BLaER1 treated with 17β-estradiol and CSF1 and Interleukin-3, amounts not matched to agents 10 nM and 100 nM (cell line): Measurements from ENCODE around the gene SH3PXD2A.

Experiments
- H3K27ac ChIP-seq, 11 experiments: shearing (Covaris generic); formaldehyde crosslinking; 2 replicates each; pipeline ENCODE4 v1.8.1; 2022
- H3K27me3 ChIP-seq, 11 experiments: shearing (Covaris generic); formaldehyde crosslinking; 2 replicates each; pipeline ENCODE4 v1.8.1; 2022
- H3K36me3 ChIP-seq, 11 experiments: shearing (Covaris generic); formaldehyde crosslinking; 2 replicates each; pipeline ENCODE4 v1.8.1; 2022
- H3K4me1 ChIP-seq, 10 experiments: shearing (Covaris generic); formaldehyde crosslinking; 2 replicates each; pipeline ENCODE4 v1.8.1; 2022
- H3K4me2 ChIP-seq, 11 experiments: shearing (Covaris generic); formaldehyde crosslinking; 2 replicates each; pipeline ENCODE4 v1.8.1; 2022
- H3K4me3 ChIP-seq, 10 experiments: shearing (Covaris generic); formaldehyde crosslinking; 2 replicates each; pipeline ENCODE4 v1.8.1; 2022
- H3K9ac ChIP-seq, 11 experiments: shearing (Covaris generic); formaldehyde crosslinking; 2 replicates each; pipeline ENCODE4 v1.8.1; 2022
- H3K9me3 ChIP-seq, 11 experiments: shearing (Covaris generic); formaldehyde crosslinking; replicated peaks in 1 of 11; 2 replicates each; pipeline ENCODE4 v1.8.1; 2022
- H4K20me1 ChIP-seq, 11 experiments: shearing (Covaris generic); formaldehyde crosslinking; 2 replicates each; pipeline ENCODE4 v1.8.1; 2022
- Cebpa-rat ChIP-seq, 11 experiments: shearing (Covaris generic); IDR thresholded peaks; 2 replicates each; pipeline ENCODE4 v1.8.1; 2022

Gene SH3PXD2A

DNA sequence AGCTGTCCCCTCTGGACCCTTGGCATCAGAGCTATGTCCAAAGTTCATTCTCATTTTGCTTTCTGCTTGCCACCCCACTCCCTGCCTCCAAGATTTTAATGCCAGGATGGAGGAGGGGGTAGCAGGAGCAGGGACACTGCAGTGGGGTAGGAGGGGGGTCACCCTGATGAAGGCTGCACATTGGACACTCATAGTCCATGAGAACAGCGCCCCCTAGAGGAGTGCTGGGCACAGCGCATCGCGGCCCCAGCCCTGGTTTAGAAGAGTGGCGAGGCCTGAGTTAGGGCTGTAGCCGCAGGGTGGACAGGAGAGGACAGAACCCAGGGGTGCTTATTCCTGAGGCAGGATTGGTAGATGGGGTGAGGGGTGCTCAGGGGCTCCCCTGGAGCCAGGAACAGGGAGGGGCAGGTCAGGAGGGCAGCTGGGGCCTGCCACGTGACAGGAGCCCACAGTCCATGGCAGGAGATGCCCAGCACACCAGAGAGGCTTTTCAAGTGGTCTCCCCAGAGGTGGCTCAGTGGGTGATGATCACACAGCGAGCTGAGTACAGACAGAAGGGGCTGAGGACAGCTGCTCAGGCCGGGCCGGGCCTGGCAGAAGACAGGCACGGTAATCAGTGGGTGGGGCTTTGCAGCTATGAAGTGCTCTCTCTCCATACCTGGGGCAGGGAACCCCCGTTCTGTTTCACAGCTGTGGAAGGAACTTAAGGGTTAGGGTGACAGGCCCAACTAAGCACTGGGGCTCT, 290.4 kb downstream of the SH3PXD2A start:
- Histone ChIP-seq H3K4me3 (no peak overlapping the region), H3K27me3 (no peaks in the 10 kb centered on the region), H3K27ac (no peak overlapping the region), H3K4me1 (peaks cover 0 to 17% (median 2%) of the 10 kb centered on the region in 10 experiments; a peak in 5 of 20 replicates), H3K4me2 (no peak overlapping the region), H3K9me3 (peaks cover 0 to 10% (median 6%) of the 10 kb centered on the region in 11 experiments; a peak in 12 of 22 replicates), H3K36me3 (no peaks in the 10 kb centered on the region), H4K20me1 (no peaks in the 10 kb centered on the region; a peak in 1 of 22 replicates), H3K9ac (no peak overlapping the region)
- TF ChIP-seq Cebpa-rat (IDR thresholded peaks at IDR 0.05), result no peak

DNA sequence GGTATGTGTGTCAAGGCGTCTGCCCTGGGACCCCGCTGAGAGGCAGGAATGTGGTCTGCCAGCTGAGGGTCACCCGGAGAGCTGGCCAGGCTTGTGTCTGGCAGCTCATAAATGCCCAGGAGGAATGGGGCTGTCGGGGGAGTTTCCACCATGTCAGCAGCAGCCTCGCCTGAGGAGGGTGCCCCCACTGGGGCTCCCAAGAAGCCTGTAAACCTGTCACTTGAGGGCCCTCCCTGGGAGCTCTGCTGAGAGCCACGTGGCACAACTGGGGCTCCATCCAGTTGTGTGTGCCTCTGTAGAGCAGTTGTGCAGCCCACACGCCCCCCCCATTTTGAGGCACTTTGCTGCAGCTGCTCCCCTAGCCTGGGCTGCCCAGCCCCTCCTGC, 291.3 kb downstream of the SH3PXD2A start:
- Histone ChIP-seq H3K4me2 (no peak overlapping the region), H3K27ac (no peak overlapping the region), H3K27me3 (no peaks in the 10 kb centered on the region)

DNA sequence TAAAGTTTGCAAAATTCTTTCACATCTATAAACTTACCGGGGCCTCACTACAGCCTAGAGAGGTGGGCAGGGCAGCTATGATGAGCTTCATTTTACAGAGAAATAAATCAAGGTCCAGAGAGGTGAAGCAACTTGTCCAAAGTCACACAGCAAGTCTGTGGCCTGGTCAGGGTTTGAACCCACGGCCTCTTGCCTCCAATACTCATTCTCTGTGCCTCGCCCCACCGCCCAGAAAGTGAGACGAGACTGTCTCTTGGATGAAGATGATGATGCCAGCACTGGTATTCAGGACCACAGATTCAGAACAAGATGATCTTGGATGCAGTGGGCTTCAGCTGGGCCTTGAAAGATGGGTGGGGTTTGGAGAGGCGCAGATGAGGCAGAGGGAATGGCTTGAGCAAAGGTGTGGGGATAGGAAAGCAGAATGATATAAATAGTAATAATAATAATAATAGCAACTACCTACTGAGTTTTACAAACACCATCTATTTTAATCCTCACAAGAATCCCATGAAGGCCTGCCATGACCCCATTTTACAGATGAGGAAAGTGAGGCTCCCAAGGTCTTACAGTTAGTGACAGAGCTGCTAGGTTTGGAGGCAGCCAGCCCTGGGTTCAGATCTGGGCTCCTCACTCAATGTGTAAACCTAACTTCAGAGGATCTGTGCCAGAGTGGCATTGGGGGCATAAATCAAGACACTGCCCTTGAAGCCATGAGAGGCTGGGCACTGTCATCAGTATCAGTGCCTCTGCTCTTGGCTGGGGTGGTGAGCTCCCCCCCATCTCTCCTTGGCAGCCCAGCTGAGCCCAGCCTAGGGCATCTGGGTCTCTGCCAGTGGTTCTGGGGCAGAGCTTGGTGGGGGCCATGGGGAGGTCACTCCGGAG, 291.9 kb downstream of the SH3PXD2A start:
- H3K27me3 ChIP-seq, result no peaks in the 10 kb centered on the region
- no peak overlapping the region for H3K9ac ChIP-seq
- no peak for TF ChIP-seq Cebpa-rat (IDR thresholded peaks at IDR 0.05)
- peaks cover 0 to 10% (median 0%) of the 10 kb centered on the region in 11 experiments; a peak in 6 of 22 replicates for H4K20me1 ChIP-seq
- no peak overlapping the region for H3K27ac ChIP-seq
- H3K36me3 ChIP-seq, result no peaks in the 10 kb centered on the region
- H3K4me1 ChIP-seq, result peaks cover 9 to 26% (median 12%) of the 10 kb centered on the region in 10 experiments
- H3K9me3 ChIP-seq, result peaks cover 0 to 10% (median 6%) of the 10 kb centered on the region in 11 experiments; a peak in 12 of 22 replicates
- H3K4me2 ChIP-seq, result no peak overlapping the region
- no peak overlapping the region for H3K4me3 ChIP-seq

More for the DNA sequence above, 291.3 kb downstream of the SH3PXD2A start:
- no peak overlapping the region for H3K4me3 ChIP-seq
- H4K20me1 ChIP-seq, result peaks cover 0 to 3% (median 0%) of the 10 kb centered on the region in 11 experiments; a peak in 3 of 22 replicates
- TF ChIP-seq Cebpa-rat (IDR thresholded peaks at IDR 0.05), result no peak
- H3K4me1 ChIP-seq, result peaks cover 3 to 19% (median 6%) of the 10 kb centered on the region in 10 experiments
- H3K9ac ChIP-seq, result no peak overlapping the region
- H3K9me3 ChIP-seq, result peaks cover 0 to 10% (median 6%) of the 10 kb centered on the region in 11 experiments; a peak in 12 of 22 replicates
- H3K36me3 ChIP-seq, result no peaks in the 10 kb centered on the region

DNA sequence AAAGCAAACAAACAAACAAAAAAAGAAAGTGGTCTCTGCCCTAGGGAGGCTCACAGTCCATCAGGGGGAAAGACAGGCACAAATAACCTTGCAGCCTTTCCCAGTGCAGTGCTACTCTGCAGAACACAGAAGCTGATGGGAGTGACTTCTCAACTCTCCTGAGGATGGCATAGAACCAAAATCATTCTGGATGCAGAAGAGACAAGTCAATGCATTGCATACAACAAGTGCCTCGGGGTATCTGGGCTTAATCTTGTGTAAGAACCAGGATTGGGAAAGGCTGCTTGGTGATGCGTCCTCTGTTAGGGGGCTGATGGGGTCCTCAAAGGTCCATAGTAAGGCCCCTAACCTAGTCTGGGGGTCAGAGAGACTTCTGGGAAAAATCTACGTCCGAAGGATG, 293.0 kb downstream of the SH3PXD2A start:
- H3K36me3 ChIP-seq, result no peaks in the 10 kb centered on the region
- no peak overlapping the region for H3K27ac ChIP-seq
- no peak overlapping the region for H3K4me2 ChIP-seq
- H3K4me1 ChIP-seq, result peaks cover 15 to 37% (median 22%) of the 10 kb centered on the region in 10 experiments
- no peak overlapping the region for H3K4me3 ChIP-seq
- no peak overlapping the region for H3K9ac ChIP-seq
- no peak for TF ChIP-seq Cebpa-rat (IDR thresholded peaks at IDR 0.05)
- H3K27me3 ChIP-seq, result peaks cover 0 to 3% (median 0%) of the 10 kb centered on the region in 11 experiments; a peak in 4 of 22 replicates
- peaks cover 0 to 10% (median 6%) of the 10 kb centered on the region in 11 experiments; a peak in 12 of 22 replicates for H3K9me3 ChIP-seq
- peaks cover 0 to 12% (median 0%) of the 10 kb centered on the region in 11 experiments; a peak in 6 of 22 replicates for H4K20me1 ChIP-seq

DNA sequence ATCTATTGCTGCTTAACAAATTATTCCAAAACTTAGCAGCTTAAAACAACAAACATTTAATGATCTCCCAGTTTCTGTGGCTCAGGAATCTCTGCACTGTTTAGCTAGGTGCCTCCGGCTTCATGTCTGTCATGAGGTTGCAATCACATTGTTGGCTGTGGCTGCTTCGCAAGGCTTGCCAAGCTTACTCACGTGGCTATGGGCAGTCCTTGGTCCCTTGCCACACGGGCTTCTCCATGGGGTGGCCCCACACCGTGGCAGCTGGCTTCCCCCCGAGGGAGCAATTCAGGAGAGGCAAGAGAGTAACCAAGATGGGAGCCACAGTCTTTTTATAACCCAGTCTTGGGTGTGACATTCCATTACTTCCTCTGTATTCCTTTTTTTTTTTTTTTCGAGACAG, 294.5 kb downstream of the SH3PXD2A start:
- H3K27me3 ChIP-seq, result peaks cover 6 to 18% (median 11%) of the 10 kb centered on the region in 11 experiments; a peak in 21 of 22 replicates
- no peak overlapping the region for H3K27ac ChIP-seq
- no peaks in the 10 kb centered on the region for H3K36me3 ChIP-seq
- TF ChIP-seq Cebpa-rat (IDR thresholded peaks at IDR 0.05), result no peak
- peaks cover 0 to 10% (median 6%) of the 10 kb centered on the region in 11 experiments; a peak in 12 of 22 replicates for H3K9me3 ChIP-seq
- H3K4me3 ChIP-seq, result no peak overlapping the region
- H3K4me2 ChIP-seq, result peak overlapping the region in 4 of 11 experiments; percentile 6 to 43 (median 28); a peak in 4 of 22 replicates
- H3K4me1 ChIP-seq, result peaks cover 15 to 51% (median 31%) of the 10 kb centered on the region in 10 experiments
- H3K9ac ChIP-seq, result no peak overlapping the region
- peaks cover 0 to 12% (median 0%) of the 10 kb centered on the region in 11 experiments; a peak in 6 of 22 replicates for H4K20me1 ChIP-seq

DNA sequence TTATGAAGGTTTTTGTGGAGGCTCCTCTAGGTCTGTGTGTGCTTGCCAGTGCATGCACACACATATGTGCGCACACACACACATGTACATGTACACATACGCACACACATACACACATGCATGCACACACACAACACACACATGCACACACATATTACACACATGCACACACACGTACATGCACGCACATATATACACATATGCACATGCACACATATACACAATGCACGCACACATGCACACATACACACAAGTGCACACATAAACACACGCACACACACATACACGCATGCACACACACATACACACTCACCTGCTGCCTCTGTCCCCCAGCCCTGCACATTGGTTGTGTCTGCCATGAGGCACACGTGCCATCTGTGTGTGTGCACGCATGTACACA, 295.6 kb downstream of the SH3PXD2A start:
- no peak overlapping the region for H3K27ac ChIP-seq
- H3K4me3 ChIP-seq, result no peak overlapping the region
- H3K27me3 ChIP-seq, result peaks cover 11 to 26% (median 19%) of the 10 kb centered on the region in 11 experiments; a peak in 21 of 22 replicates
- peak overlapping the region in 4 of 11 experiments; percentile 81 to 93 (median 90); a peak in 4 of 22 replicates for H3K4me2 ChIP-seq
- H4K20me1 ChIP-seq, result peaks cover 0 to 12% (median 0%) of the 10 kb centered on the region in 11 experiments; a peak in 6 of 22 replicates
- H3K4me1 ChIP-seq, result peaks cover 23 to 60% (median 40%) of the 10 kb centered on the region in 10 experiments
- TF ChIP-seq Cebpa-rat (IDR thresholded peaks at IDR 0.05), result no peak
- H3K9me3 ChIP-seq, result peaks cover 0 to 10% (median 6%) of the 10 kb centered on the region in 11 experiments; a peak in 12 of 22 replicates
- H3K9ac ChIP-seq, result no peak overlapping the region
- no peaks in the 10 kb centered on the region for H3K36me3 ChIP-seq

DNA sequence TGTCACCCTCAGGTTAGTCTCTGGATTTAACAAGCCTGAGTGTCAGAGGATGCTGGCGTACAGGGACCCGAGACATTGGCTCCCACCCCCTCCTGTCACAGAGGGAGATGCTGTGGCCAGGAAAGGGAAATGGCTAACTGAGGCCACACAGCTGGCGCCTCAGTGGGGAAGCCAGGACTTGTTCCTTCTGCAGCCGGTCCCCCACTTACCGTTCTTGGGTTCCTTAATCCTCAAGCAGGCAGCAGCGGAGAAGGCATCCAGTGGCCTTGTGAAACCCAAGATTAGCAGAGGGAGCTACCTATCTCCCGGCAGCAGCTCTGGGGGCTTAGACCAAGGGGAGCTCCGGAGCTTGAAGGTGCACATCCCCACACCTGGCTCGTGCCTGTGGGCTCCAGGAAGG, 296.5 kb downstream of the SH3PXD2A start:
- Histone ChIP-seq H3K27ac (no peak overlapping the region), H3K4me3 (peak overlapping the region in 4 of 10 experiments; percentile 14 to 38 (median 28); a peak in 3 of 20 replicates), H3K27me3 (peaks cover 11 to 26% (median 19%) of the 10 kb centered on the region in 11 experiments; a peak in 21 of 22 replicates), H3K9ac (peak overlapping the region in 5 of 11 experiments; percentile 4 to 37 (median 15); a peak in 3 of 22 replicates), H4K20me1 (peaks cover 0 to 12% (median 0%) of the 10 kb centered on the region in 11 experiments; a peak in 6 of 22 replicates), H3K4me1 (peaks cover 31 to 64% (median 48%) of the 10 kb centered on the region in 10 experiments), H3K36me3 (no peaks in the 10 kb centered on the region), H3K4me2 (peak overlapping the region; percentile 73 to 93 (median 85)), H3K9me3 (peaks cover 0 to 10% (median 6%) of the 10 kb centered on the region in 11 experiments; a peak in 12 of 22 replicates)
- TF ChIP-seq Cebpa-rat (IDR thresholded peaks at IDR 0.05), result no peak

DNA sequence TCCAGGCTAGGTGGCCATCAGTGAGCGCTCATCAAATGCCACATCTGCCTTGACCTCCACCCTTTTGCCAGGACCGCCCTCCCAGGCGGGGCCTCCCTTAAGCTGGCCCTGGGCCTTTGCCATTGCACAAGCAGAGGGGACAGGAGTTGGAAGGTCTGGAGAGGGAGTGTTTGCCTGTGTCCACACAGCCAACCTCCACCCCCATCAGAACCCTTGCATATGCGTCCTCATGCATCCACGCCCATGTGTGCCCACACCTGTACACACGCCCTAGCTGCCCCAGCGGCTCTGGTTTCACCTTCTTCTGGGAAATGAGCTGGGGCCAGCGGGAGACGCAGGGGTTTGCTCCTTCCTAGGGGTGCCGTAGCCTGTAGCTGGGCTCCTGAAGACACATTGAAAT, 297.9 kb downstream of the SH3PXD2A start:
- H3K4me3 ChIP-seq, result no peak overlapping the region
- peak overlapping the region in 8 of 11 experiments; percentile 73 to 92 (median 86); a peak in 13 of 22 replicates for H3K4me2 ChIP-seq
- no peaks in the 10 kb centered on the region for H3K36me3 ChIP-seq
- peaks cover 0 to 17% (median 6%) of the 10 kb centered on the region in 11 experiments; a peak in 12 of 22 replicates for H3K9me3 ChIP-seq
- H3K9ac ChIP-seq, result no peak overlapping the region
- peaks cover 11 to 26% (median 19%) of the 10 kb centered on the region in 11 experiments; a peak in 21 of 22 replicates for H3K27me3 ChIP-seq
- peaks cover 0 to 12% (median 0%) of the 10 kb centered on the region in 11 experiments; a peak in 6 of 22 replicates for H4K20me1 ChIP-seq
- H3K27ac ChIP-seq, result no peak overlapping the region
- peaks cover 46 to 77% (median 63%) of the 10 kb centered on the region in 10 experiments for H3K4me1 ChIP-seq
- no peak for TF ChIP-seq Cebpa-rat (IDR thresholded peaks at IDR 0.05)
